Neuronal stem cell (in vitro differentiated cells): ENCODE results near the gene ABCC1.

ENCODE experiments used
- DNase-seq: peaks from one replicate; pipeline ENCODE4 v3.0.0-alpha.2; 2013; ENCODE audit warnings: low spot score
- H2AFZ ChIP-seq: one replicate; pipeline ENCODE4 v1.6.1; 2013; ENCODE audit warnings: mild to moderate bottlenecking, low read length, inconsistent platforms
- H2AK5ac ChIP-seq: 2 replicates; pipeline ENCODE4 v1.6.1; 2013; ENCODE audit warnings: low read depth, mild to moderate bottlenecking, inconsistent platforms, low read length, moderate library complexity, mixed read lengths
- H2BK120ac ChIP-seq: 2 replicates; pipeline ENCODE4 v1.6.1; 2013; ENCODE audit warnings: low read depth, mild to moderate bottlenecking, inconsistent platforms, low read length, moderate library complexity, mixed read lengths
- H2BK12ac ChIP-seq: one replicate; pipeline ENCODE4 v1.6.1; 2013; ENCODE audit warnings: low read length, inconsistent platforms
- H2BK15ac ChIP-seq: 2 replicates; pipeline ENCODE4 v1.6.1; 2013; ENCODE audit warnings: mild to moderate bottlenecking, low read length, inconsistent platforms, mixed read lengths
- H2BK5ac ChIP-seq: one replicate; pipeline ENCODE4 v1.6.1; 2013; ENCODE audit warnings: inconsistent platforms, mild to moderate bottlenecking, low read length, moderate library complexity
- H3K14ac ChIP-seq: one replicate; pipeline ENCODE4 v1.6.1; 2013; ENCODE audit warnings: low read length, inconsistent platforms
- H3K18ac ChIP-seq: 2 replicates; pipeline ENCODE4 v1.6.1; 2013; ENCODE audit warnings: low read length, inconsistent platforms
- H3K23ac ChIP-seq: 2 replicates; pipeline ENCODE4 v1.6.1; 2013; ENCODE audit warnings: low read depth, mild to moderate bottlenecking, mixed read lengths, low read length, inconsistent platforms; ENCODE audit not compliant: poor library complexity
- H3K27ac ChIP-seq: replicated peaks from 3 replicates; pipeline ENCODE4 v1.5.1; 2013; ENCODE audit warnings: low read length, inconsistent platforms
- H3K27me3 ChIP-seq, 3 experiments: 2 replicates each; pipeline ENCODE4 v1.6.1; 2013; ENCODE audit warnings: low read length in 3 of 3, mild to moderate bottlenecking in 2 of 3, inconsistent platforms in 1 of 3, low read depth in 1 of 3, mixed read lengths in 1 of 3, moderate library complexity in 1 of 3; ENCODE audit not compliant: control insufficient read depth in 3 of 3, insufficient read depth in 3 of 3
- H3K36me3 ChIP-seq, 2 donors: replicated peaks in 1 of 2; 2 replicates each; pipeline ENCODE4 v1.6.1; 2013; ENCODE audit warnings: low read length in 2 of 2; ENCODE audit not compliant: control insufficient read depth in 2 of 2, insufficient read depth in 2 of 2
- H3K4ac ChIP-seq: 2 replicates; pipeline ENCODE4 v1.6.1; 2013; ENCODE audit warnings: inconsistent platforms, mild to moderate bottlenecking, low read length, moderate library complexity
- H3K4me1 ChIP-seq, 2 donors: 1 replicate in 1 of 2; 2 replicates in 1 of 2; pipeline ENCODE4 v1.6.1; 2013; ENCODE audit warnings: low read length in 2 of 2, low read depth in 1 of 2; ENCODE audit not compliant: control insufficient read depth in 2 of 2, insufficient read depth in 1 of 2
- H3K4me2 ChIP-seq: one replicate; pipeline ENCODE4 v1.6.1; 2013; ENCODE audit warnings: mild to moderate bottlenecking, low read length, inconsistent platforms; ENCODE audit not compliant: insufficient read depth, poor library complexity, severe bottlenecking
- H3K4me3 ChIP-seq, 2 donors: 2 replicates each; pipeline ENCODE4 v1.5.1; 2013; ENCODE audit warnings: low read length in 2 of 2, mild to moderate bottlenecking in 2 of 2, inconsistent platforms in 1 of 2, moderate library complexity in 1 of 2
- H3K79me1 ChIP-seq: one replicate; pipeline ENCODE4 v1.6.1; 2013; ENCODE audit warnings: low read depth, mild to moderate bottlenecking, inconsistent platforms, low read length, moderate library complexity
- H3K9ac ChIP-seq: one replicate; pipeline ENCODE4 v1.6.1; 2013; ENCODE audit warnings: mild to moderate bottlenecking, low read depth, low read length, inconsistent platforms; ENCODE audit not compliant: poor library complexity
- H3K9me3 ChIP-seq, 2 donors: replicated peaks in 1 of 2; 2 replicates each; pipeline versions ENCODE3 to v1.6.1; 2013; ENCODE audit warnings: low read length in 2 of 2, mild to moderate bottlenecking in 2 of 2, inconsistent platforms in 1 of 2, low read depth in 1 of 2, mixed read lengths in 1 of 2, moderate library complexity in 1 of 2; ENCODE audit not compliant: control insufficient read depth in 2 of 2, insufficient read depth in 1 of 2
- H4K8ac ChIP-seq: one replicate; pipeline ENCODE4 v1.6.1; 2013; ENCODE audit warnings: low read depth, mild to moderate bottlenecking, inconsistent platforms, low read length, moderate library complexity
- H4K91ac ChIP-seq: one replicate; pipeline ENCODE4 v1.6.1; 2013; ENCODE audit warnings: low read length, low read depth, mild to moderate bottlenecking, inconsistent platforms; ENCODE audit not compliant: poor library complexity
- WGBS, 2 donors: extraction: QIAGEN DNeasy Blood & Tissue Kit; methylation state at CpG; one replicate each; pipeline ENCODE4 v1.1.7; 2013; ENCODE audit warnings: missing lambda C conversion rate in 2 of 2, mixed read lengths in 1 of 2; ENCODE audit not compliant: insufficient read length in 2 of 2, insufficient replicate concordance in 1 of 2; ENCODE audit errors: extremely low coverage in 2 of 2; 5-methylcytosine and 5-hydroxymethylcytosine counted together

Gene ABCC1

DNA sequence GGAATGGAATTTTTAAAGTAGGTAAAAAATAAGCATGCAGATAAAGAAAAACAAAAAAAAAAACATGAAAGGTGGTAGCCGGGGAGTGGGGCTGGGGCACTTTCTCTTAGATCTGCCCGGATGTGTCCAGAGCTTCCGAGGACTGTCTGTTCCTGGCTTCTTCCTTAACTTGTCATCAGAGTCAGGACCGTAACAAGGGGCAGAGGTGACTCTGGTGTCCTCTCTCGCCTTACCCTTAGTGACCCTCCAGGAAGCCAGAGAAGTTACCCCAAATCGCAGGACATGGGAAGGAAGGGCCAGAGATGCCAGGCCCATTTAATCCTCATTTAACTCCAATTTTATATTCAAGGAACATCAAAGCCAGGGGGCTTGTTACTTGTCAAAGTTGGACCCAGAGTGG lies 158.4 kb downstream of the ABCC1 start:
- H2BK120ac ChIP-seq = no peak overlapping the region
- no peak overlapping the region for H2BK15ac ChIP-seq
- no peaks in the 10 kb centered on the region for H3K27me3 ChIP-seq
- H3K4ac ChIP-seq = no peak overlapping the region
- DNase-seq = no peak
- no peaks in the 10 kb centered on the region for H3K9me3 ChIP-seq
- H3K4me1 ChIP-seq = no peaks in the 10 kb centered on the region
- no peak overlapping the region for H3K4me2 ChIP-seq
- no peak overlapping the region for H4K91ac ChIP-seq
- H3K4me3 ChIP-seq = no peak overlapping the region
- WGBS, 2 donors = no CpG with 5 or more reads among the region's 6 CpGs
- H3K27ac ChIP-seq = no peak overlapping the region
- H2AK5ac ChIP-seq = no peak overlapping the region
- H3K23ac ChIP-seq = no peak overlapping the region
- H3K18ac ChIP-seq = no peak overlapping the region
- no peak overlapping the region for H2AFZ ChIP-seq
- H2BK5ac ChIP-seq = no peak overlapping the region
- no peak overlapping the region for H3K14ac ChIP-seq
- no peaks in the 10 kb centered on the region for H3K79me1 ChIP-seq
- H2BK12ac ChIP-seq = no peak overlapping the region
- peaks cover 14 to 29% of the 10 kb centered on the region in 2 donors for H3K36me3 ChIP-seq
- H3K9ac ChIP-seq = no peak overlapping the region
- no peak overlapping the region for H4K8ac ChIP-seq

- Histone ChIP-seq H3K27ac (no peak overlapping the region), H3K18ac (no peak overlapping the region), H2BK5ac (peak overlapping the region; percentile 77), H2AK5ac (no peak overlapping the region), H2BK12ac (no peak overlapping the region), H3K27me3 (no peaks in the 10 kb centered on the region), H3K36me3 (peaks cover 14 to 31% of the 10 kb centered on the region in 2 donors), H3K4me2 (no peak overlapping the region), H2AFZ (no peak overlapping the region), H2BK15ac (no peak overlapping the region), H3K14ac (no peak overlapping the region), H3K23ac (no peak overlapping the region), H3K4me3 (no peak overlapping the region), H4K8ac (no peak overlapping the region), H3K9ac (no peak overlapping the region), H3K9me3 (no peaks in the 10 kb centered on the region), H3K4ac (no peak overlapping the region), H3K79me1 (no peaks in the 10 kb centered on the region), H2BK120ac (no peak overlapping the region), H4K91ac (no peak overlapping the region), H3K4me1 (no peaks in the 10 kb centered on the region)
- DNase-seq = no peak
- WGBS, 2 donors = no CpG with 5 or more reads among the region's 6 CpGs
These were observed 159.3 kb downstream of the ABCC1 start for GRCh38 chr16:16108759-16109158.

GRCh38 chr16:16109453-16110110 lies 160.2 kb downstream of the ABCC1 start:
- H3K4me1 ChIP-seq = no peaks in the 10 kb centered on the region
- no peak overlapping the region for H2BK15ac ChIP-seq
- H3K27ac ChIP-seq = no peak overlapping the region
- H3K79me1 ChIP-seq = peaks cover under 1% of the 10 kb centered on the region
- no peak overlapping the region for H3K4me3 ChIP-seq
- H2AFZ ChIP-seq = no peak overlapping the region
- H2BK120ac ChIP-seq = no peak overlapping the region
- H3K36me3 ChIP-seq = peaks cover 15 to 30% of the 10 kb centered on the region in 2 donors
- no CpG with 5 or more reads among the region's 8 CpGs for WGBS, 2 donors
- H3K4me2 ChIP-seq = no peak overlapping the region
- no peak overlapping the region for H2BK12ac ChIP-seq
- H3K9me3 ChIP-seq = no peaks in the 10 kb centered on the region
- no peaks in the 10 kb centered on the region for H3K27me3 ChIP-seq
- no peak overlapping the region for H3K18ac ChIP-seq
- H3K23ac ChIP-seq = no peak overlapping the region
- no peak overlapping the region for H4K8ac ChIP-seq
- no peak overlapping the region for H3K4ac ChIP-seq
- H4K91ac ChIP-seq = no peak overlapping the region
- H2BK5ac ChIP-seq = no peak overlapping the region
- H2AK5ac ChIP-seq = no peak overlapping the region
- no peak for DNase-seq
- H3K14ac ChIP-seq = no peak overlapping the region
- H3K9ac ChIP-seq = no peak overlapping the region

- H2AFZ ChIP-seq = no peak overlapping the region
- H3K4me1 ChIP-seq = no peaks in the 10 kb centered on the region
- H2BK15ac ChIP-seq = no peak overlapping the region
- no peak overlapping the region for H3K4me2 ChIP-seq
- H3K4ac ChIP-seq = no peak overlapping the region
- H3K14ac ChIP-seq = no peak overlapping the region
- peaks cover 3% of the 10 kb centered on the region for H3K79me1 ChIP-seq
- no peak overlapping the region for H2BK120ac ChIP-seq
- no peak overlapping the region for H4K91ac ChIP-seq
- H3K36me3 ChIP-seq = peaks cover 19 to 34% of the 10 kb centered on the region in 2 donors
- no peak overlapping the region for H2BK5ac ChIP-seq
- H3K9ac ChIP-seq = no peak overlapping the region
- H3K27me3 ChIP-seq = no peaks in the 10 kb centered on the region
- no peak overlapping the region for H3K18ac ChIP-seq
- no CpG with 5 or more reads among the region's 9 CpGs for WGBS, 2 donors
- no peak overlapping the region for H2AK5ac ChIP-seq
- no peak overlapping the region for H2BK12ac ChIP-seq
- DNase-seq = no peak
- H3K4me3 ChIP-seq = no peak overlapping the region
- no peak overlapping the region for H3K27ac ChIP-seq
- H3K9me3 ChIP-seq = no peaks in the 10 kb centered on the region
- no peak overlapping the region for H3K23ac ChIP-seq
- no peak overlapping the region for H4K8ac ChIP-seq
These were observed 160.7 kb downstream of the ABCC1 start for GRCh38 chr16:16110111-16110490.
